Left lung (tissue), 10 donors: Measurements from ENCODE around the gene ZCCHC7. TPM values are rescaled to one million over a fixed set of nuclear protein-coding genes. Genes with fewer than 3 reads are reported as not detected.

Experiments
- ATAC-seq: fragments of 200-7000 bp; cut with Tn5 transposase; one replicate; pipeline ENCODE4 v1.9.1; 2020; ENCODE audit warnings: moderate library complexity
- DNase-seq, 4 donors: peaks; one replicate each; pipeline ENCODE4 v3.0.0-alpha.2; 2013 to 2020
- H3K27ac ChIP-seq, 2 donors: fragments of 200-600 bp; sonication (generic) in 1 of 2; one replicate each; pipeline versions ENCODE4 v1.5.0 to v1.8.0; 2020 to 2021
- H3K27me3 ChIP-seq, 2 donors: fragments of 200-600 bp; sonication (generic) in 1 of 2; one replicate each; pipeline versions ENCODE4 v1.5.0 to v1.8.0; 2020 to 2021
- H3K36me3 ChIP-seq, 2 donors: fragments of 200-600 bp; sonication (generic) in 1 of 2; one replicate each; pipeline versions ENCODE4 v1.5.0 to v1.8.0; 2020 to 2021
- H3K4me1 ChIP-seq, 2 donors: fragments of 200-600 bp; one replicate each; pipeline ENCODE4 v1.8.0; 2021
- H3K4me3 ChIP-seq, 2 donors: fragments of 200-600 bp; sonication (generic) in 1 of 2; one replicate each; pipeline versions ENCODE4 v1.5.0 to v1.8.0; 2020 to 2021; ENCODE audit warnings: mild to moderate bottlenecking in 1 of 2
- H3K9me3 ChIP-seq, 2 donors: fragments of 200-600 bp; sonication (generic) in 1 of 2; one replicate each; pipeline versions ENCODE4 v1.5.0 to v1.8.0; 2020 to 2021
- intact Hi-C, 2 donors: fragments of 100-400 bp; cut with DNase I; formaldehyde crosslinking; loops; one replicate each; pipeline versions ENCODE4 v1.11.2 to v1.14.2; 2022
- polyA plus RNA-seq, 6 donors: library from polyadenylated mRNA; unstranded; fragments of 120-200 nt; gene quantifications; one replicate each; pipeline ENCODE4 v1.2.1, GENCODE V29; 2013; ENCODE audit not compliant: insufficient read length in 6 of 6
- total RNA-seq, 2 donors: library from RNA; stranded (reverse); fragmentation: NEBNext Ultra II Directional; extraction: Animal tissue kit (Norgen Biotek cat#: 25700); gene quantifications; one replicate each; pipeline ENCODE4 v1.2.1, GENCODE V29; 2021
- TF ChIP-seq, protein P1 (sequence below), 2 donors: fragments of 200-600 bp; sonication (generic) in 1 of 2; IDR thresholded peaks; one replicate each; pipeline versions ENCODE4 v1.5.0 to v1.8.0; 2021; ENCODE audit warnings: antibody characterized with exemption in 2 of 2
- donor health status: DM: no; HTN: yes; CAD: no.
- donor health status: DM: no; HTN: no; CAD: no.

Gene ZCCHC7
- total and polyA plus RNA-seq, 8 donors, result 16.0 to 26.0 (median 22.6) TPM

- DNase-seq (no peak), ATAC-seq (no peak)
- H3K36me3 ChIP-seq, result no peaks in the 10 kb centered on the region
- no peaks in the 10 kb centered on the region for H3K9me3 ChIP-seq
- no peaks in the 10 kb centered on the region for H3K27me3 ChIP-seq
- peaks cover 0 to 6% of the 10 kb centered on the region in 2 donors for H3K4me1 ChIP-seq
- H3K4me3 ChIP-seq, result no peak overlapping the region
- no peak overlapping the region for H3K27ac ChIP-seq
- TF ChIP-seq, protein P1, sequence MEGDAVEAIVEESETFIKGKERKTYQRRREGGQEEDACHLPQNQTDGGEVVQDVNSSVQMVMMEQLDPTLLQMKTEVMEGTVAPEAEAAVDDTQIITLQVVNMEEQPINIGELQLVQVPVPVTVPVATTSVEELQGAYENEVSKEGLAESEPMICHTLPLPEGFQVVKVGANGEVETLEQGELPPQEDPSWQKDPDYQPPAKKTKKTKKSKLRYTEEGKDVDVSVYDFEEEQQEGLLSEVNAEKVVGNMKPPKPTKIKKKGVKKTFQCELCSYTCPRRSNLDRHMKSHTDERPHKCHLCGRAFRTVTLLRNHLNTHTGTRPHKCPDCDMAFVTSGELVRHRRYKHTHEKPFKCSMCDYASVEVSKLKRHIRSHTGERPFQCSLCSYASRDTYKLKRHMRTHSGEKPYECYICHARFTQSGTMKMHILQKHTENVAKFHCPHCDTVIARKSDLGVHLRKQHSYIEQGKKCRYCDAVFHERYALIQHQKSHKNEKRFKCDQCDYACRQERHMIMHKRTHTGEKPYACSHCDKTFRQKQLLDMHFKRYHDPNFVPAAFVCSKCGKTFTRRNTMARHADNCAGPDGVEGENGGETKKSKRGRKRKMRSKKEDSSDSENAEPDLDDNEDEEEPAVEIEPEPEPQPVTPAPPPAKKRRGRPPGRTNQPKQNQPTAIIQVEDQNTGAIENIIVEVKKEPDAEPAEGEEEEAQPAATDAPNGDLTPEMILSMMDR (IDR thresholded peaks at IDR 0.05), result no peak
- intact Hi-C loops, result no loop called here
Measured at GRCh38 chr9:37370968-37371563, 250.7 kb downstream of the ZCCHC7 start.

- Histone ChIP-seq H3K36me3 (no peaks in the 10 kb centered on the region), H3K4me3 (no peak overlapping the region), H3K4me1 (peaks cover 0 to 6% of the 10 kb centered on the region in 2 donors), H3K27ac (no peak overlapping the region), H3K27me3 (no peaks in the 10 kb centered on the region), H3K9me3 (no peaks in the 10 kb centered on the region)
- intact Hi-C loops, result no loop called here
- ATAC-seq, result no peak
- DNase-seq, result no peak
- TF ChIP-seq, protein P1 (IDR thresholded peaks at IDR 0.05), result no peak
Measured at GRCh38 chr9:37371565-37372464, 251.4 kb downstream of the ZCCHC7 start.

DNA sequence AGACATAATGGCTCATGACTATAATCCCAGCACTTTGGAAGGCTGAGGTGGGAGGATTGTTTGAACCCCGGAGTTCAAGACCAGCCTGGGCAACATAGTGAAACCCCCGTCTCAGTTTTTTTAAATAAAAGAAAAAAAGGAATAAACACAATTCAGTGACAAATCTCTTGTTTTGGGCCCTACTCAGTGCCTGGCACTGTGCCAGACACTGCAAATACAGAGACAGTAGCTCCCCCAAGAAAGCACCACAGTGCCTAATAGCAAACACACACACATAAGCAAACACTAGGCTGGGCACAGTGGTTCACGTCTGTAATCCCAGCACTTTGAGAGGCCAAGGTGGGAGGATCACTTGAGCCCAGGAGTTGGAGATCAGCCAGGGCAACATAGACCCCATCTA, 252.5 kb downstream of the ZCCHC7 start:
- no peak overlapping the region for H3K27ac ChIP-seq
- H3K4me3 ChIP-seq, result no peak overlapping the region
- no peak for DNase-seq
- no peak for ATAC-seq
- no peaks in the 10 kb centered on the region for H3K36me3 ChIP-seq
- no peaks in the 10 kb centered on the region for H3K27me3 ChIP-seq
- TF ChIP-seq, protein P1 (IDR thresholded peaks at IDR 0.05), result no peak
- H3K9me3 ChIP-seq, result no peaks in the 10 kb centered on the region
- intact Hi-C loops, result no loop called here
- H3K4me1 ChIP-seq, result peaks cover 0 to 6% of the 10 kb centered on the region in 2 donors

- Histone ChIP-seq H3K27me3 (no peaks in the 10 kb centered on the region), H3K27ac (no peak overlapping the region), H3K4me1 (peaks cover 0 to 6% of the 10 kb centered on the region in 2 donors), H3K36me3 (no peaks in the 10 kb centered on the region), H3K4me3 (no peak overlapping the region), H3K9me3 (no peaks in the 10 kb centered on the region)
- intact Hi-C loops, result no loop called here
- DNase-seq (no peak), ATAC-seq (no peak)
- TF ChIP-seq, protein P1 (IDR thresholded peaks at IDR 0.05), result no peak
Measured at GRCh38 chr9:37373621-37374020, 253.2 kb downstream of the ZCCHC7 start.

DNA sequence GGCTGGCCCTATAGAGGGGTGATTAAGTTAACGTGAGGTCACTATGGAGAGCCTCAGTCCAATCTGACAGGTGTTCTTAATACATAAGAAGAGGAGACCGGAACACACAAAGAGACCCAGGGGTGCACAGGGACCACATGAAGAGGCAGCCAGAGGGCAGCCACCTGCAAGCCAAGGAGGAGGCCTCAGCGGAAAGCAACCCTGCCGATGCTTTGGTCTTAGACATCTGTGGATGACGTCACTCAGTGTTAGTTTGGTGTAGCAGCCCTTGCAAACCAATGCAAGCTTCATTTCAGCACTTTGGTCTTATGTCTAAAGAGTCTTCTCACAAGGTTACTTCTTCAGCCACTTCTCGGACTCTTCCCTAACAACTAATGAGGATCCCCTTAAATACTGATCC, 254.5 kb downstream of the ZCCHC7 start:
- Histone ChIP-seq H3K4me1 (peaks cover 0 to 6% of the 10 kb centered on the region in 2 donors), H3K27ac (no peak overlapping the region), H3K36me3 (no peaks in the 10 kb centered on the region), H3K27me3 (no peaks in the 10 kb centered on the region), H3K4me3 (no peak overlapping the region), H3K9me3 (no peaks in the 10 kb centered on the region)
- intact Hi-C loops, result no loop called here
- DNase-seq (no peak), ATAC-seq (no peak)
- TF ChIP-seq, protein P1 (IDR thresholded peaks at IDR 0.05), result no peak
